ENCODE measurements around the gene SLC25A45.

SLC25A45 gene

GRCh38 chr11:65388731-65389130 is 6.3 kb upstream of the SLC25A45 start:
- DNase-seq = no peak

DNA sequence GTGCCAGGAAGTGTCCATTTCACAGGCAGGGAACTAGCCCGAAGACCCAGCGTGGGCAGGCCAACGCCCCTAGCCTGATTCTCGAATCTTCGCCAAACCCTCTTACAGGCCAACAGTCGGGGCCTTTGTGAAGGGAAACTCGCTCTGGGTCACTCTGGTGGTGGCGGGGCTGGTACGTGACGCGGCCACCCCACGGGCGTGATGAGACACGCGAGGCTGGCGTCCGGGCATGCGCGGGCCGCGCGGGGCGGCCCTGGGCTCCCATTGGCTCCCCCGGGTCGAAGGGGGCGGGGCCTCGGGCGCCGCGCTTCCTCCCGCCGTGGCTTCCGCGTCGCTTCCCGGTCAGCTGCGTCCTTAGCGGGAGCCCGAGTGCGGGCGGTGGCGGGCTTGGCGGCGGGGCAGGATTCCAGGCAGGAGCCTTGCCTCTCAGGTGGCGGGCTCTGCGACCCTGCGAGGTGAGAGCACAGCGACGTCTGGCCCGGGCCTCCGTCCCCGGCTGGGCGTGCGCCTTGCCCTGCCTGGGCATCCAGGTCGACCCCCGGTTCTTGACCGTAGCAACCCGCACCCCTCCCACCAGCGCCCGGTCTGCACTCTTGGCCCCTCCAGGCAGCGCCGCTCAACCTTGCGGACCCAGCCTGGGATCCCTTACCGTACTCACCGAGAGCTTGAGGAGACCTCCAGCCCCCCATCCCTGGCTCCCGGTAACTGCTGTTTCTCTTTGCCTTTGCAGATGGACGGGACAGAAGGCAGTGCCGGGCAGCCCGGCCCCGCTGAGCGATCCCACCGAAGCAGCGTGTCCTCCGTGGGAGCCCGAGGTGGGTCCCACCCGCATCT is 4.1 kb upstream of the SLC25A45 start, which contains the start of gene FRMD8:
Gene FRMD8 (plus strand): TSS at position 331 of the 834 bp plus-strand sequence. CDS start 400 bp downstream, at position 731.
- DNase-seq = peak; percentile 85 to 91 (median 86)

GRCh38 chr11:65384301-65384889 is 1.9 kb upstream of the SLC25A45 start:
- DNase-seq = peak in 2 of 5 donors; percentile 20 to 33

DNA sequence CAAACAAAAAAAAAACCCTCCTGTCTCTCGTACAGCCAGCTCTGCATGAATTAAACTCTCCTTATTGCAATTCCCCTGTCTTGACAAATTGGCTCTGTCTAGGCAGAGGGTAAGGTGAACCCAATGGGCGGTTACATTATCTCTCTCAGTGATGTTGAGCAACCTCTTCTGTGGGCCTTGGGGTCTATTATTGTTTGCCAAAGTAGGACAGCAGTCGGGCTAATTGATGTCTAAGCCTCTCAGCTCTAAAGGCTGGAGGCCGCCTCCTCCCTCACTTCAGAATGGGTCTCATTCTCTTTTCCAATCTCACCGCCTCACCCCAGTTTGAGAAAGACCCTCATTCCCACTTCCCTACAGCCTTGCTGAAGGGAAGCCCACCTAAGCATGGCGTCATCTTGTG is 1.3 kb upstream of the SLC25A45 start:
- DNase-seq = no peak

DNA sequence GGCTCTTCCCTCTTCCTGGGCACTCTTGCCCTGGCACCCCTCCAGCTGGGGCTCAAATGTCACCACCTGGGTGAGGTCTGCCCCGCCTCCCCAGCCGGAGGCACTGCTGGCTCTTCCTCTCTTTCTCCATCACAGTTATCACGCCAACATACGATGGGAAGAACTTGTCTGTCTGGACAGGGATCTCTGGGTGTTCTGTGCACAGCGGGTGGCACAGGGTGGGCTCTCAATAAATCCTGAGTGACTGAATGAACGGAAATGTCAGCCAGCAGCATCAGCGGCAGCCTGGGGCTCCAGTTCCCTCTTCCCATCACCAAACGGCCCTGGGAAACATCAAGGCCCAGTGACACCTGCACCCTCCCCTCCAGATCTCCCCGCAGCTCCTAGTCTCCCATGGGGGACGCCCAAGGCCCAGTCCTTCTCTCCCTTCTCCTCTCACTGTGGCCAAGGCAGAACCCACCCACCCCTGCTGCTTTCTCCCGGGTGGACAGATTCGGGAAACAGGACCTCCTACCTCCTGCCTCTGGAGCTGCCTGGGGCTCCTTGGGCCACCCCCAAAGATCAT is 440 bp upstream of the SLC25A45 start:
- DNase-seq = no peak

DNA sequence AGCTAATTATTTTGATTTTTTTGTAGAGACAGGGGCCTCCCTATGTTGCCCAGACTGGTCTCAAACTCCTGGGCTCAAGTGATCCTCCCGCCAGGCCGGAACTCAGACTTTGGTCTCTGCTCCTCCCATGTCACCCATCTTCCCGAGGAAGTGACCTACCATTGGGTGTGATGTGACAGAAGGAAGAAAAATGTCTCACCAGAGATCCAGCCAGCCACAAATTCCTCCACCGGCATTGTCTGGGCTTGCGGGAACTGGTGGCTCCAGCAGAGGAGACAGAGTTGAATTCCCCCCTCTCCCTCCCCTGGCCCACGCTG is 772 bp downstream of the SLC25A45 start:
- peak in 1 of 5 donors; percentile 49 for DNase-seq

GRCh38 chr11:65380460-65381119 is 1.9 kb downstream of the SLC25A45 start:
- no peak for DNase-seq

GRCh38 chr11:65379698-65380459 is 2.6 kb downstream of the SLC25A45 start:
- no peak for DNase-seq

DNA sequence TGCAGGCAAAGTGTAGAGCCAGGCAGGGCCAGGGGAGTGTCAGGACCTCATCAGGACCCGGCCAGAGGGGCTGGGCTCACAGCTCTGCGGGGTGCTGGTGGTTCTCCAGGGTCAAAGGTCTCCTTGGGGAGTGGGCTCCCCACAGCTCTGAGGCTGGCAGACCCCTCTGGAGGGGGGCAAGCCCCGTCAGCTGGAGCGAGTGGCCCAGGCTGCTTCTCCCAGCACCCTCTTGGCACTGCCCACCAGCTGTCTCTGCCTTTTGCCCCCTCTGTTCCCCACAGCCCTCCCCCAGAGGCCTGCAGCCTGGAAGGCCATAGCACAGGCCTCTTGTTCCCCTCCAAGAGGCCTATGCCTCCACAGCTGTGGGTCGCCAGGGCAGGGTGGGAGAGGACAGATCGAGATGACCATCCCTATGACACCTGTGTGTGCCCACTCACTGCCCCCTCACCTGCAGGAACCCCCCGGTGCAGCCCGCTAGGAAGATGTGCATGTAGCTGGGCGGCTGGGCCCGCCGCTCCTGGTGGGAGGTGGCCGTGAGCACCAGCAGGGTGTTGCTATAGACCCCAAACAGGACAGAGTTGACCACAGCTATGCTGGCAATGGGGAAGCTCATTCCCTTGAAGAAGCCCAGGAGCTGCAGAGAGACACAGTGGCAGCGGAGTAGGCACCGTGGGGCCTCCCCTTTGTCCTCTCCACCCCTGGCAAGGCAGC is 3.4 kb downstream of the SLC25A45 start:
- DNase-seq = no peak

DNA sequence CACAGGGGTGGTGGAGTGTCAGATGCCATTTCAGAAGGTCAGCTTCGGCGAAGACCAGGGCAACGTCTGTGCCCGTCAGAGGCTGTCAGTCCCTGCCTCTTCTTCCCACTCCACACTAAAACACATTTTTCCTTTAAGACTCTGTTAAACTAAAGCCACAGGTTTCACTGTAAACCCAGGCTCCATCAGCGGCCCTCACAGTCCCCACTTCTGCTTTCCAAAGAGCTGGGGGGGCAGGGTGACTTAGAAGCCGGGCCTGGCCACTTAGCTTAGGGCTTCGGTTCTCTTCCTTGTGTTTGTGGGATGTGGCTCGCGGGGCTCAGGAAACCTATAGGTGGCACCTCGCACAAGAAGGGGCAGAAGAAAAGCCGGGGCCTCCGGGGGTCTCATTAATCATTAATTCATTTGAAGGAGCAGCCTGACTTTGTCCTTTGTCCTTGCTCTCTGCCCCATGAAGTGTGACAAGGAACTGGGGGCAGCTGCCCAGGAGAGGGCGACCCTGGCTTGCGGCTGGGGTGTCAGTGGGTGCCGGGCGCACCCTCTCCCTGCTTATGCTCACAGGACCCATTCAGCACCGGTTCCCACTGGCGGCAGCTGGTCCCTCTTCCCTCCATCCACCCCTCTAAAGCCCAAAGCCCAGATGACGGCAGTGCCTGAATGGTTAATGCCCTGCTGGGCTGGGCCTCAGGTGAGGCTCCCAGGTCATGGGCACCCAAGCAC is 4.1 kb downstream of the SLC25A45 start:
- DNase-seq = no peak

- DNase-seq = no peak
Measured at GRCh38 chr11:65377777-65378176, 4.7 kb downstream of the SLC25A45 start.

- no peak for DNase-seq
Measured at GRCh38 chr11:65377036-65377435, 5.4 kb downstream of the SLC25A45 start.

DNA sequence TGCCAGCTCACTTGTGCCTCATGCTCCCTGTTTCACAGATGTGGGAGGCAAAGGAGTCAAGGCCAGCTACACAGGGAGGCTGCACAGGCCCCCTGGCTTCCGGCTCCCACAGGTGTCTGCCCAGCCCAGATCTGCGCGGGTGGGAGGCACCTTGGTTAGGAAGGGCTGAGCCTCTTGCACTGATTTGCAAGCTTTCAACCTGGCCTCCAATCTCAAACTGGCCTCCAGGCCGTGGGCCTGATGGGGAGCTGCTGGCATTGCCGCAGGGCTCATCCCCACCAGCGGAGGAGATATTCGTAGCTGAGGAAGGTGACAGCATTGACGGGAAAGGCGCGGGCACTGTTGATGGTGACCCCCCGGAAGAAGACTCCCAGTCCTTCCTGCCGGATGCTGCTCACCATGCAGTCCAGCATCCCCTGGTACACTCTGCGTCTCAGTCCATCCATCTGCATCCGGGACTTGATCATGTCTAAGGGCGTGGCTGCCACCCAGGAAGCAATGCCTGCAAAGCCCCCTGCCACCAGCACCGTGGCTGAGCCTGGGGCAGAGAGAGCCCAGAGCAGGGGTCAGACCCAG is 6.2 kb downstream of the SLC25A45 start:
- DNase-seq = no peak

DNA sequence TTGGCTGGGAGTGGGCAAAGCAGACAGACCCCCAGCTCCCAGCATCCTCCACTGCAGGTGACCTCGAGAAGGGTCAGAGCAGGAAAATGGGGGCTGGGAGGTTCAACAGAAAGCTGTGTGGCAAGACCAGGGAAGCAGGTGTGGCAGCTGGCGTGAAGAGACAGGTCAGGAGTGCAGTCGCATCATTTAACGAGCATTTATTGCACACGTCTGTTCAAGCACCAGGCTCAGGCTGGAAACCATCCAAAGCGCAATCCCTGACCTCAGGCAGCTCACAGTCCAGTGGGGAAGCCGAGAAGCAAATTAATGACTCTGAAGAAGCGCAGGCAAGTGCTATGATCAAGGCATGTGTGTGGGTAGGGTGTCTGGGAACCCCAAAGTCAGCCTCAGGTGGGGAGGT is 7.4 kb downstream of the SLC25A45 start:
- no peak for DNase-seq

GRCh38 chr11:65373839-65374580 is 8.4 kb downstream of the SLC25A45 start:
- DNase-seq = no peak

GRCh38 chr11:65370659-65371049 is 11.8 kb downstream of the SLC25A45 start:
- DNase-seq = no peak

GRCh38 chr11:65366340-65366773 is 16.1 kb downstream of the SLC25A45 start:
- DNase-seq = peak in 2 of 5 donors; percentile 36 to 55

- no peak for DNase-seq
Measured at GRCh38 chr11:65363770-65364169, 18.7 kb downstream of the SLC25A45 start.

DNA sequence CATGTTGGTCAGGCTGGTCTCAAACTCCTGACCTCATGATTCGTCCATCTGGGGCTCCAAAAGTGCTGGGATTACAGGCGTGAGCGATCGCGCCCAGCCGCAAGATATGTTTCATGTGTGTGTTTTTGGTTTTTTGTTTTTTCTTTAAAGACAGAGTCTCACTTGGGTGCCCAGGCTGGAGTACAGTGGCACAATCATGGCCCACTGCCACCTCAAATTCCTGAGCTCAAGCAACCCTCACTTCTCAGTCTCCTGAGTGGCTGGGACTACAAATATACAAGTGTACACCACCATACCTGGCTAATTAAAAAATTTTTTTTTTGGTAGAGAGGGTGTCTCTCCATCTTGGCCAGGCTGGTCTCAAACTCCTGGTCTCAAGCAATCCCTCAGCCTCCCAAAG is 19.5 kb downstream of the SLC25A45 start:
- no peak for DNase-seq

GRCh38 chr11:65362320-65362931 is 20.0 kb downstream of the SLC25A45 start:
- DNase-seq = no peak
